HG03575 (cell line): Measurements from ENCODE around the gene USP47.

ENCODE experiments used
- ATAC-seq: cut with Tn5 transposase; IDR thresholded peaks from one replicate; pipeline ENCODE4 v1.9.1; 2021; ENCODE audit not compliant: unreplicated experiment, insufficient number of reproducible peaks, low FRiP score; ENCODE audit errors: extremely low read depth

USP47 gene

GRCh38 chr11:12006552-12007229, 164.9 kb downstream of the USP47 start:
- no peak for ATAC-seq

DNA sequence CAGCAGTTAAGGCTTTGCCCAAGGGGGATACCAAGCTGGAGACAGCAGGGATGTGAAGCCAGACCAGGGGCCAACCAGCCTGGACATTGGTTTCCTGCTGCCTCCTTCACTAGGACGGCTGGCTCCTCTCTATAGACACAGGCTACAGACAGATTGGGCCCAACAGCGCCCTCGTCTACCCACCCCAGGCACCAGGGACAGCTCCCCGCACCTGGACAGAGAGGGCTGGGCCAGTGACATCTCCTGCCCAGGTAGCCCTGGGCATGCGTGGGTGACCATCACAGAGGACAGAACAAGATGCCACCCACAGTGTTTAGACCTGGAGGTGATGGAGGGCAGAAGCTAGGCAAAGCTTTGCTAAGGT, 165.4 kb downstream of the USP47 start:
- ATAC-seq, result no peak

- ATAC-seq, result no peak
Measured at GRCh38 chr11:12007769-12008737, 166.3 kb downstream of the USP47 start, which contains the start of gene DKK3. Gene DKK3 (minus strand): TSS chr11:12008626. CDS start chr11:12008582, 44 bp downstream.
